IMR-90 (cell line): ENCODE results near the gene KCNK4. TPM values are rescaled to one million over a fixed set of nuclear protein-coding genes. Genes with fewer than 3 reads are reported as not detected.

Source experiments
- ATAC-seq: fragments of 200-7000 bp; cut with Tn5 transposase; 2 replicates; pipeline ENCODE4 v1.9.1; 2020; ENCODE audit warnings: low read depth, mild to moderate bottlenecking, moderate library complexity
- BruUV-seq: library from RNA; stranded (reverse); fragments of 400-500 nt; replicated peaks from 2 replicates; lab custom pipeline; 2021; lab: Mats Ljungman, UMichigan
- CTCF ChIA-PET: fragments of 300-600 bp; formaldehyde crosslinking; extraction: SDS; loops from one replicate; lab custom pipeline; 2021; ENCODE audit warnings: antibody characterized with exemption; lab: Yijun Ruan, JAX
- POLR2A ChIA-PET: fragments of 300-600 bp; sonication (Branson Sonifier 250); formaldehyde crosslinking; loops from one replicate; lab custom pipeline; 2022; ENCODE audit warnings: antibody characterized with exemption; ENCODE audit not compliant: unreplicated experiment; lab: Charles Lee
- DNase-seq: peaks from one replicate; pipeline ENCODE4 v3.0.0; 2013
- H2AFZ ChIP-seq: replicated peaks from 2 replicates; pipeline ENCODE3; 2013; ENCODE audit warnings: low read length, mild to moderate bottlenecking; ENCODE audit not compliant: poor library complexity
- H2AK5ac ChIP-seq: 2 replicates; pipeline ENCODE4 v1.6.1; 2013; ENCODE audit warnings: low read depth, low read length, inconsistent platforms
- H2AK9ac ChIP-seq: replicated peaks from 2 replicates; pipeline ENCODE3; 2013; ENCODE audit warnings: mild to moderate bottlenecking, low read depth, low read length, moderate library complexity; ENCODE audit not compliant: poor library complexity
- H2BK120ac ChIP-seq: 2 replicates; pipeline ENCODE4 v1.6.1; 2013; ENCODE audit warnings: low read depth, low read length, inconsistent platforms
- H2BK15ac ChIP-seq: 3 replicates; pipeline ENCODE4 v1.6.1; 2013; ENCODE audit warnings: low read depth, low read length, inconsistent platforms
- H2BK20ac ChIP-seq: 2 replicates; pipeline ENCODE4 v1.6.1; 2013; ENCODE audit warnings: low read depth, mild to moderate bottlenecking, inconsistent platforms, low read length, moderate library complexity
- H2BK5ac ChIP-seq: 2 replicates; pipeline ENCODE4 v1.6.1; 2013; ENCODE audit warnings: mild to moderate bottlenecking, low read depth, low read length, inconsistent platforms; ENCODE audit not compliant: poor library complexity, severe bottlenecking
- H3K14ac ChIP-seq: replicated peaks from 2 replicates; pipeline ENCODE4 v1.6.1; 2013; ENCODE audit warnings: low read depth, low read length, inconsistent platforms
- H3K18ac ChIP-seq: 2 replicates; pipeline ENCODE4 v1.6.1; 2013; ENCODE audit warnings: low read depth, low read length, control low read depth
- H3K23ac ChIP-seq: 2 replicates; pipeline ENCODE4 v1.6.1; 2013; ENCODE audit warnings: low read depth, low read length, inconsistent platforms
- H3K27ac ChIP-seq: 2 replicates; pipeline ENCODE4 v1.5.1; 2013; ENCODE audit warnings: mild to moderate bottlenecking, control low read depth, low read length; ENCODE audit not compliant: insufficient read depth
- H3K27me3 ChIP-seq: 2 replicates; pipeline ENCODE4 v1.6.1; 2013; ENCODE audit warnings: low read length; ENCODE audit not compliant: control insufficient read depth, insufficient read depth
- H3K36me3 ChIP-seq: 2 replicates; pipeline ENCODE4 v1.6.1; 2013; ENCODE audit warnings: low read length, mixed read lengths; ENCODE audit not compliant: control insufficient read depth, insufficient read depth
- H3K4ac ChIP-seq: 2 replicates; pipeline ENCODE4 v1.6.1; 2013; ENCODE audit warnings: low read depth, low read length, inconsistent platforms
- H3K4me1 ChIP-seq: 2 replicates; pipeline ENCODE4 v1.6.1; 2013; ENCODE audit warnings: low read length, mixed read lengths; ENCODE audit not compliant: control insufficient read depth, insufficient read depth
- H3K4me2 ChIP-seq: 2 replicates; pipeline ENCODE4 v1.6.1; 2013; ENCODE audit warnings: low read depth, mild to moderate bottlenecking, control low read depth, low read length, moderate library complexity
- H3K4me3 ChIP-seq: 2 replicates; pipeline ENCODE4 v1.5.1; 2013; ENCODE audit warnings: low read depth, mild to moderate bottlenecking, control low read depth, low read length, moderate library complexity; ENCODE audit not compliant: insufficient read depth
- H3K56ac ChIP-seq: 2 replicates; pipeline ENCODE4 v1.6.1; 2013; ENCODE audit warnings: low read length, inconsistent platforms; ENCODE audit not compliant: insufficient read depth; ENCODE audit errors: extremely low read depth
- H3K79me1 ChIP-seq, 2 experiments: 2 replicates each; pipeline ENCODE4 v1.6.1; 2013; ENCODE audit warnings: low read length in 2 of 2, inconsistent platforms in 1 of 2, low read depth in 1 of 2
- H3K9ac ChIP-seq: 2 replicates; pipeline ENCODE4 v1.6.1; 2013; ENCODE audit warnings: low read depth, low read length, control low read depth
- H3K9me1 ChIP-seq: 2 replicates; pipeline ENCODE4 v1.6.1; 2013; ENCODE audit warnings: low read length, inconsistent platforms; ENCODE audit not compliant: insufficient read depth
- H3K9me3 ChIP-seq: 2 replicates; pipeline ENCODE4 v1.6.1; 2013; ENCODE audit warnings: low read length; ENCODE audit not compliant: control insufficient read depth, insufficient read depth
- H4K20me1 ChIP-seq: 2 replicates; pipeline ENCODE4 v1.6.1; 2013; ENCODE audit warnings: low read length, inconsistent platforms; ENCODE audit not compliant: insufficient read depth
- H4K5ac ChIP-seq: 2 replicates; pipeline ENCODE4 v1.6.1; 2013; ENCODE audit warnings: mild to moderate bottlenecking, low read depth, low read length, control low read depth
- H4K8ac ChIP-seq, 2 experiments: 2 replicates each; pipeline ENCODE4 v1.6.1; 2013; ENCODE audit warnings: low read depth in 2 of 2, low read length in 2 of 2, control low read depth in 1 of 2, inconsistent platforms in 1 of 2
- H4K91ac ChIP-seq: 2 replicates; pipeline ENCODE4 v1.6.1; 2013; ENCODE audit warnings: low read depth, low read length, inconsistent platforms; ENCODE audit not compliant: insufficient read depth
- BHLHE40 ChIP-seq: fragments of 150-350 bp; IDR thresholded peaks from 2 replicates; pipeline ENCODE4 v1.6.1; 2016; ENCODE audit warnings: mild to moderate bottlenecking, low read depth, low read length
- CHD1 ChIP-seq: IDR thresholded peaks from 2 replicates; pipeline ENCODE4 v1.6.1; 2012; ENCODE audit warnings: low read depth, low read length, improper control_type of control experiment
- CTCF ChIP-seq: conservative IDR thresholded peaks from 2 replicates; pipeline ENCODE4 v1.5.1; 2012; ENCODE audit warnings: mild to moderate bottlenecking, low read depth, low read length, improper control_type of control experiment
- ELK1 ChIP-seq: fragments of 150-350 bp; IDR thresholded peaks from 2 replicates; pipeline ENCODE4 v1.6.1; 2016; ENCODE audit warnings: low read depth, mild to moderate bottlenecking, low read length, moderate library complexity, borderline replicate concordance
- FOS ChIP-seq: fragments of 150-350 bp; IDR thresholded peaks from 2 replicates; pipeline ENCODE4 v1.6.1; 2016; ENCODE audit warnings: low read depth, low read length
- MAFK ChIP-seq: IDR thresholded peaks from 2 replicates; pipeline ENCODE4 v1.6.1; 2012; ENCODE audit warnings: low read depth, low read length, improper control_type of control experiment
- MAZ ChIP-seq: IDR thresholded peaks from 2 replicates; pipeline ENCODE4 v1.6.1; 2012; ENCODE audit warnings: low read depth, mild to moderate bottlenecking, low read length, improper control_type of control experiment, moderate library complexity, borderline replicate concordance
- MXI1 ChIP-seq: IDR thresholded peaks from 2 replicates; pipeline ENCODE4 v1.6.1; 2012; ENCODE audit warnings: low read depth, mild to moderate bottlenecking, low read length, moderate library complexity, borderline replicate concordance
- RCOR1 ChIP-seq: IDR thresholded peaks from 2 replicates; pipeline ENCODE4 v1.6.1; 2012; ENCODE audit warnings: mild to moderate bottlenecking, low read length, improper control_type of control experiment; ENCODE audit not compliant: insufficient replicate concordance
- SMC3 ChIP-seq: fragments of 150-350 bp; IDR thresholded peaks from 2 replicates; pipeline ENCODE4 v1.6.1; 2016; ENCODE audit warnings: low read depth, mild to moderate bottlenecking, antibody characterized with exemption, low read length, moderate library complexity
- WGBS, 2 experiments: methylation state at CpG; one replicate each; pipeline versions ENCODE4 v1.1.5 to v1.1.7; 2013; ENCODE audit warnings: missing lambda C conversion rate in 2 of 2; ENCODE audit not compliant: insufficient read length in 1 of 2; ENCODE audit errors: extremely low coverage in 2 of 2; 5-methylcytosine and 5-hydroxymethylcytosine counted together
- dilution Hi-C: fragments of 300-500 bp; cut with HindIII; formaldehyde crosslinking; loops from one replicate; pipeline ENCODE4 v1.14.3; 2018; ENCODE audit warnings: low sequenced_read_pairs; ENCODE audit not compliant: unreplicated experiment
- in situ Hi-C: fragments of 300-500 bp; cut with MboI; formaldehyde crosslinking; loops from 3 replicates; pipeline ENCODE4 v1.14.3; 2019; ENCODE audit warnings: low sequenced_read_pairs, inconsistent platforms, mixed read lengths
- intact Hi-C: fragments of 100-400 bp; cut with micrococcal nuclease; formaldehyde crosslinking; loops from 2 replicates; pipeline ENCODE4 v1.10.0; 2022
- polyA plus RNA-seq, 3 experiments: library from polyadenylated mRNA; depleted of rRNA; stranded (reverse); fragments of >200 nt; gene quantifications; 2 replicates each; pipeline ENCODE4 v1.2.3, GENCODE V29; 2012; ENCODE audit warnings: low replicate concordance in 1 of 3
- total RNA-seq: library from RNA; depleted of rRNA; stranded (reverse); fragments of >200 nt; gene quantifications from 2 replicates; pipeline ENCODE4 v1.2.3, GENCODE V29; 2012

The KCNK4 gene
- total and polyA plus RNA-seq, 2 of the 4 experiments (the other 2 are of a cell fraction) = not detected

- H2AK9ac ChIP-seq = peak overlapping the region; percentile 83
- no peak overlapping the region for H2AK5ac ChIP-seq
- peaks cover 9% of the 10 kb centered on the region; the same call in 1 of the 2 replicates for H3K4me1 ChIP-seq
- no peak overlapping the region for H3K4me3 ChIP-seq
- no peak overlapping the region; a peak in 2 of 4 replicates for H4K8ac ChIP-seq
- H3K79me1 ChIP-seq = peaks cover 19 to 30% of the 10 kb centered on the region in 2 experiments
- H3K18ac ChIP-seq = no peak overlapping the region
- no peak overlapping the region for H2AFZ ChIP-seq
- intact Hi-C loops (loop anchor here (1.0 to 10.0 kb wide), 2 partner anchors 48 to 302 kb away; no protein-coding TSS in a partner anchor), in situ Hi-C loops (no loop called here), dilution Hi-C loops (no loop called here)
- no peak overlapping the region for H2BK5ac ChIP-seq
- H3K14ac ChIP-seq = no peak overlapping the region
- peak overlapping the region; percentile 90; the same call in 1 of the 2 replicates for H3K4me2 ChIP-seq
- ATAC-seq (no peak), DNase-seq (no peak)
- H3K56ac ChIP-seq = no peak overlapping the region
- H4K5ac ChIP-seq = no peak overlapping the region
- no peak overlapping the region for H3K4ac ChIP-seq
- no peaks in the 10 kb centered on the region for H3K27me3 ChIP-seq
- no peak overlapping the region for H2BK15ac ChIP-seq
- H3K9ac ChIP-seq = no peak overlapping the region
- H4K91ac ChIP-seq = no peak overlapping the region
- no peak overlapping the region for H2BK120ac ChIP-seq
- POLR2A ChIA-PET = interaction anchor here (0.6 kb wide), 1 partner anchor 40 kb away, joined by 5 read pairs; no protein-coding TSS in a partner anchor
- CTCF ChIA-PET = no interaction called here
- H3K9me3 ChIP-seq = no peaks in the 10 kb centered on the region
- no peak overlapping the region for H3K27ac ChIP-seq
- TF ChIP-seq MAFK (no peak), MXI1 (no peak), BHLHE40 (no peak), MAZ (no peak), RCOR1 (no peak), CTCF (no peak), FOS (no peak), SMC3 (no peak), ELK1 (no peak), CHD1 (no peak)
- BruUV-seq = no TSS peak
- H3K36me3 ChIP-seq = no peaks in the 10 kb centered on the region
- no peak overlapping the region for H2BK20ac ChIP-seq
- H3K9me1 ChIP-seq = no peaks in the 10 kb centered on the region
- WGBS, 2 experiments = 13% methylated on average over 3 of the region's 15 CpGs; no CpG with 5 or more reads in 1 of the 2 experiments
- H3K23ac ChIP-seq = peak overlapping the region; percentile 20; the same call in 1 of the 2 replicates
- H4K20me1 ChIP-seq = peaks cover 7% of the 10 kb centered on the region
These were observed 15.9 kb downstream of the KCNK4 start for GRCh38 chr11:64306876-64307622.
